T-helper 2 cell (primary cell): ENCODE data around the gene UNC93B1.

Experiments used
- DNase-seq, 5 experiments: peaks; one replicate each; pipeline versions ENCODE4 v3.0.0 to v3.0.0-alpha.2; 2012 to 2022
- total RNA-seq, 2 donors: gene quantifications; one replicate each; lab custom pipeline; 2026; lab: John Stamatoyannopoulos, UW

UNC93B1 gene
- 9.7 to 17.9 reads per million in 2 donors for total RNA-seq

GRCh38 chr11:68003846-68004550 lies at the start of gene UNC93B1:
UNC93B1 (minus strand) TSS chr11:68004097; CDS start chr11:68004043, 54 bp downstream.
- peak; percentile 51 to 90 (median 67) for DNase-seq

GRCh38 chr11:68053117-68053516 lies 49.2 kb upstream of the UNC93B1 start:
- no peak for DNase-seq

GRCh38 chr11:68052137-68052873 lies 48.4 kb upstream of the UNC93B1 start:
- DNase-seq, result no peak

- DNase-seq, result no peak
These were observed 47.6 kb upstream of the UNC93B1 start for GRCh38 chr11:68051191-68052136.

- DNase-seq, result no peak
These were observed 46.5 kb upstream of the UNC93B1 start for GRCh38 chr11:68050371-68050841.

- DNase-seq, result no peak
These were observed 45.8 kb upstream of the UNC93B1 start for GRCh38 chr11:68049509-68050370.

GRCh38 chr11:68048681-68049508 lies 45.0 kb upstream of the UNC93B1 start:
- no peak for DNase-seq

- DNase-seq, result no peak
These were observed 43.8 kb upstream of the UNC93B1 start for GRCh38 chr11:68047437-68048290.

GRCh38 chr11:68044898-68045351 lies 41.0 kb upstream of the UNC93B1 start:
- no peak for DNase-seq

- no peak for DNase-seq
These were observed 40.4 kb upstream of the UNC93B1 start for GRCh38 chr11:68044145-68044813.

- no peak for DNase-seq
These were observed 39.6 kb upstream of the UNC93B1 start for GRCh38 chr11:68043349-68044144.

GRCh38 chr11:68043029-68043348 lies 39.1 kb upstream of the UNC93B1 start:
- no peak for DNase-seq

- DNase-seq, result no peak
These were observed 38.5 kb upstream of the UNC93B1 start for GRCh38 chr11:68042219-68043028.

GRCh38 chr11:68041617-68042218 lies 37.8 kb upstream of the UNC93B1 start:
- no peak for DNase-seq

- no peak for DNase-seq
These were observed 37.2 kb upstream of the UNC93B1 start for GRCh38 chr11:68040957-68041591.
